Measurements from ENCODE around the gene ACTR5.

GRCh38 chr20:38805502-38805957 lies 57.3 kb downstream of the ACTR5 start, which contains the start of gene PPP1R16B:
- no peak for TF ChIP-seq CTCF (conservative IDR thresholded peaks at IDR 0.05; ENCODE audit: low read depth, low read length)
- no peak for TF ChIP-seq EZH2 (IDR thresholded peaks at IDR 0.05; ENCODE audit: low read length, unreplicated experiment)
- TF ChIP-seq EZH2phosphoT487 (IDR thresholded peaks at IDR 0.05; ENCODE audit: borderline replicate concordance, low read length), result no peak
